GM19035 (cell line): ENCODE data around the gene MT1A.
"Not testable (repeated sequence)": the region's sequence is repeated elsewhere in the genome, so short reads cannot be mapped to it uniquely, and the experiment has no call there.

Experiments used
- ATAC-seq: cut with Tn5 transposase; IDR thresholded peaks from one replicate; pipeline ENCODE4 v1.9.1; 2021; ENCODE audit not compliant: unreplicated experiment

MT1A gene

GRCh38 chr16:56652600-56652999 lies 14.1 kb downstream of the MT1A start:
- ATAC-seq: no peak

- ATAC-seq: no peak
These were observed 14.8 kb downstream of the MT1A start for GRCh38 chr16:56653218-56653617.

GRCh38 chr16:56657555-56658326 lies 19.3 kb downstream of the MT1A start, which contains the start of gene MT1F:
Gene MT1F, plus strand, starts transcription at chr16:56657959. Its CDS starts 100 bp downstream, at chr16:56658059.
- no peak for ATAC-seq

- no peak for ATAC-seq
These were observed 19.9 kb downstream of the MT1A start for GRCh38 chr16:56658327-56658875.

GRCh38 chr16:56662357-56663354 lies 24.2 kb downstream of the MT1A start:
- ATAC-seq: no peak

- ATAC-seq: no peak
These were observed 26.0 kb downstream of the MT1A start for GRCh38 chr16:56664506-56664905.

GRCh38 chr16:56665286-56666261 lies 27.1 kb downstream of the MT1A start:
- ATAC-seq: not testable (repeated sequence)

- no peak for ATAC-seq
These were observed 29.4 kb downstream of the MT1A start, which contains the start of gene MT1G for GRCh38 chr16:56667581-56668571. Gene MT1G, minus strand, starts transcription at chr16:56668065. Its CDS starts 72 bp downstream, at chr16:56667993.

GRCh38 chr16:56669005-56669839 lies 30.8 kb downstream of the MT1A start, which contains the start of gene MT1H:
Gene MT1H, plus strand, starts transcription at chr16:56669814. Its CDS starts 71 bp downstream, at chr16:56669885.
- ATAC-seq: no peak

GRCh38 chr16:56669840-56670619 lies 31.6 kb downstream of the MT1A start:
- no peak for ATAC-seq

- ATAC-seq: no peak
These were observed 32.1 kb downstream of the MT1A start for GRCh38 chr16:56670620-56670934.

GRCh38 chr16:56671691-56672090 lies 33.2 kb downstream of the MT1A start:
- ATAC-seq: not testable (repeated sequence)

GRCh38 chr16:56672171-56672570 lies 33.7 kb downstream of the MT1A start:
- not testable (repeated sequence) for ATAC-seq

- ATAC-seq: no peak
These were observed 34.5 kb downstream of the MT1A start for GRCh38 chr16:56672761-56673536.

- ATAC-seq: no peak
These were observed 35.5 kb downstream of the MT1A start for GRCh38 chr16:56673921-56674320.

GRCh38 chr16:56674570-56674969 lies 36.1 kb downstream of the MT1A start:
- not testable (repeated sequence) for ATAC-seq
